Liver (tissue), 9 donors: ENCODE measurements around the gene HLA-DRB5. TPM values are rescaled to one million over a fixed set of nuclear protein-coding genes. Genes with fewer than 3 reads are reported as not detected.

Experiments
- DNase-seq: peaks from one replicate; pipeline ENCODE4 v3.0.0-alpha.2; 2017; ENCODE audit warnings: low spot score
- H3K27ac ChIP-seq, 2 donors: one replicate each; pipeline ENCODE4 v1.7.0; 2013; ENCODE audit warnings: inconsistent platforms in 2 of 2, low read length in 2 of 2, control low read depth in 1 of 2, low read depth in 1 of 2, mild to moderate bottlenecking in 1 of 2
- H3K27me3 ChIP-seq, 4 donors: one replicate each; pipeline versions ENCODE4 v1.6.1 to v1.7.0; 2013; ENCODE audit warnings: low read length in 3 of 4, inconsistent platforms in 1 of 4, mild to moderate bottlenecking in 1 of 4, moderate library complexity in 1 of 4; ENCODE audit not compliant: control insufficient read depth in 4 of 4, insufficient read depth in 4 of 4
- H3K36me3 ChIP-seq, 4 donors: one replicate each; pipeline versions ENCODE4 v1.6.1 to v1.7.0; 2013; ENCODE audit warnings: low read length in 3 of 4, mild to moderate bottlenecking in 3 of 4, low read depth in 1 of 4, moderate library complexity in 1 of 4; ENCODE audit not compliant: control insufficient read depth in 4 of 4, insufficient read depth in 3 of 4
- H3K4me1 ChIP-seq, 4 donors: one replicate each; pipeline versions ENCODE4 v1.6.1 to v1.7.0; 2013; ENCODE audit warnings: low read length in 3 of 4, mild to moderate bottlenecking in 3 of 4, moderate library complexity in 1 of 4; ENCODE audit not compliant: control insufficient read depth in 4 of 4, insufficient read depth in 4 of 4
- H3K4me3 ChIP-seq, 3 donors: one replicate each; pipeline versions ENCODE4 v1.6.1 to v1.7.0; 2013; ENCODE audit warnings: low read length in 3 of 3, control low read depth in 1 of 3, low read depth in 1 of 3, mild to moderate bottlenecking in 1 of 3
- H3K9ac ChIP-seq, 2 donors: one replicate each; pipeline ENCODE4 v1.7.0; 2013; ENCODE audit warnings: low read length in 2 of 2, mild to moderate bottlenecking in 2 of 2, moderate library complexity in 2 of 2, control low read depth in 1 of 2, low read depth in 1 of 2
- H3K9me3 ChIP-seq, 4 donors: one replicate each; pipeline versions ENCODE4 v1.6.1 to v1.7.0; 2013; ENCODE audit warnings: low read length in 3 of 4; ENCODE audit not compliant: control insufficient read depth in 4 of 4
- FOXA1 ChIP-seq: IDR thresholded peaks from 2 replicates; pipeline ENCODE4 v1.6.1; 2016; ENCODE audit warnings: antibody characterized with exemption
- FOXA2 ChIP-seq: IDR thresholded peaks from 2 replicates; pipeline ENCODE4 v1.6.1; 2016; ENCODE audit warnings: antibody characterized with exemption
- HNF4A ChIP-seq, 2 donors: conservative IDR thresholded peaks; 2 replicates each; pipeline ENCODE4 v1.6.1; 2016; ENCODE audit warnings: antibody characterized with exemption in 2 of 2, mild to moderate bottlenecking in 2 of 2
- HNF4G ChIP-seq: IDR thresholded peaks from 2 replicates; pipeline ENCODE4 v1.6.1; 2016; ENCODE audit warnings: antibody characterized with exemption
- JUND ChIP-seq, 2 donors: IDR thresholded peaks; 2 replicates each; pipeline ENCODE4 v1.6.1; 2016; ENCODE audit warnings: antibody characterized with exemption in 2 of 2
- RAD21 ChIP-seq, 2 donors: IDR thresholded peaks; 2 replicates each; pipeline ENCODE4 v1.6.1; 2016; ENCODE audit warnings: antibody characterized with exemption in 2 of 2, mild to moderate bottlenecking in 2 of 2
- RXRA ChIP-seq, 2 donors: IDR thresholded peaks; 2 replicates each; pipeline ENCODE4 v1.6.1; 2017 to 2018; ENCODE audit warnings: antibody characterized with exemption in 2 of 2, mild to moderate bottlenecking in 1 of 2
- SP1 ChIP-seq: IDR thresholded peaks from 2 replicates; pipeline ENCODE4 v1.6.1; 2018; ENCODE audit warnings: antibody characterized with exemption, mild to moderate bottlenecking
- TAF1 ChIP-seq: conservative IDR thresholded peaks from 2 replicates; pipeline ENCODE4 v1.6.1; 2016; ENCODE audit warnings: antibody characterized with exemption, mild to moderate bottlenecking
- YY1 ChIP-seq: IDR thresholded peaks from 2 replicates; pipeline ENCODE4 v1.6.1; 2016; ENCODE audit warnings: antibody characterized with exemption, mild to moderate bottlenecking
- WGBS: extraction: QIAGEN DNeasy Blood & Tissue Kit; methylation state at CpG from one replicate; pipeline ENCODE4 v1.1.7; 2013; 5-methylcytosine and 5-hydroxymethylcytosine counted together
- polyA plus RNA-seq, 2 donors: library from polyadenylated mRNA; stranded (reverse) in 1 of 2; unstranded in 1 of 2; fragments of 200-250 nt in 1 of 2; fragments of >200 nt in 1 of 2; fragmentation: Nextera tagmentation in 1 of 2; extraction: Ambion mirVana in 1 of 2; gene quantifications; one replicate each; pipeline versions ENCODE4 v1.2.1 to v1.2.3, GENCODE V29; 2013 to 2015
- total RNA-seq, 2 donors: library from RNA; depleted of rRNA; stranded (reverse); fragments of >200 nt; gene quantifications; one replicate each; pipeline ENCODE4 v1.2.3, GENCODE V29; 2014
- TF ChIP-seq, protein P1 (sequence below): IDR thresholded peaks from 2 replicates; pipeline ENCODE4 v1.6.1; 2016; ENCODE audit warnings: antibody characterized with exemption, mild to moderate bottlenecking
- TF ChIP-seq, protein P2 (sequence below): IDR thresholded peaks from 2 replicates; pipeline ENCODE4 v1.6.1; 2016; ENCODE audit warnings: antibody characterized with exemption
- TF ChIP-seq, protein P3 (sequence below): fragments of 150-350 bp; IDR thresholded peaks from 2 replicates; pipeline ENCODE4 v1.5.1; 2017; ENCODE audit warnings: improper control_type of control experiment, low read depth, low read length; ENCODE audit not compliant: missing input control
- TF ChIP-seq, protein P4 (sequence below): IDR thresholded peaks from 2 replicates; pipeline ENCODE4 v1.6.1; 2016; ENCODE audit warnings: antibody characterized with exemption
- donor health status: healthy.
- donor health status: healthy.
- donor health status: healthy.
- donor health status: healthy.
- donor health status: healthy.

Gene HLA-DRB5
- total and polyA plus RNA-seq, 4 donors = 0.36 to 42.9 (median 2.8) TPM

DNA sequence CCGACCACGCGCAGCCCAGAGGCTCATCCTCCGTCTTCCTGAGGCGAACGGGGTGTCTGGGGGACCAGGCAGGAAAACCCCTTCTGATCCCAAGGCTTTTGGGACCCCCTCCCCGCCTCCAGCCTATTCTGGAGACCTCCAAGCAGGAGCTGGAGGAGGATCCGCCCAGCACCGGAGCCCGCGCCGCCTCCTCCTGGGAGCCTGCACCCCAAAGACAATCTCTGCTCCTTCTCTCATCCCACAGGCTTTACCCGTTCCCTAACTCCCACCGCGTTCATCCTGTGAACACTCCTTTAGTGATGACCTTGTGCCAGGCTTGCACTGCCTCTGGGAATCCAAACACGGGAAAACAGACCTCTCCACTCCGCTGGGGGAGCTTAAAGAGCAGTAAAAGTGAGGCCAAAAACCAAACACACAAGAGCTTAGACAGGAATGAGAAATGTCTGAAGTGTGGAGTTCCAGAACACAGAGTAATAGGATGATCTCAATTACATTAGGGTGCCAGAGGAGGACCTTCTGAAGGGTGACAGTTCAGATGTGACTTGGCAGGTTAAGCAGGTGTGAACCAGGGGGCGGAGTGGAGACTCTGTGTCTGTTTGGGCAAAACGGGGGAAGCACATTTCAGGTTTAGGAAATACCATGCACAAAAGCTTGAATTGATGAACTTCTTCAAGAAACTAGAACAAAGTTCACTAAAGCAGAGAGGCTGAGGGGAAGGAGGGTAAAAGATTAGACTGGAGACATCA is 7.6 kb downstream of the HLA-DRB5 start:
- H3K9me3 ChIP-seq = no peaks in the 10 kb centered on the region
- H3K27me3 ChIP-seq = no peaks in the 10 kb centered on the region
- H3K36me3 ChIP-seq = no peaks in the 10 kb centered on the region
- DNase-seq = no peak
- TF ChIP-seq FOXA1 (no peak), RXRA (IDR thresholded peaks at IDR 0.05) (no peak), HNF4A (conservative IDR thresholded peaks at IDR 0.05) (no peak), TAF1 (no peak), JUND (IDR thresholded peaks at IDR 0.05) (no peak), HNF4G (no peak), RAD21 (IDR thresholded peaks at IDR 0.05) (no peak), YY1 (no peak), FOXA2 (no peak), SP1 (no peak)
- TF ChIP-seq, protein P1, sequence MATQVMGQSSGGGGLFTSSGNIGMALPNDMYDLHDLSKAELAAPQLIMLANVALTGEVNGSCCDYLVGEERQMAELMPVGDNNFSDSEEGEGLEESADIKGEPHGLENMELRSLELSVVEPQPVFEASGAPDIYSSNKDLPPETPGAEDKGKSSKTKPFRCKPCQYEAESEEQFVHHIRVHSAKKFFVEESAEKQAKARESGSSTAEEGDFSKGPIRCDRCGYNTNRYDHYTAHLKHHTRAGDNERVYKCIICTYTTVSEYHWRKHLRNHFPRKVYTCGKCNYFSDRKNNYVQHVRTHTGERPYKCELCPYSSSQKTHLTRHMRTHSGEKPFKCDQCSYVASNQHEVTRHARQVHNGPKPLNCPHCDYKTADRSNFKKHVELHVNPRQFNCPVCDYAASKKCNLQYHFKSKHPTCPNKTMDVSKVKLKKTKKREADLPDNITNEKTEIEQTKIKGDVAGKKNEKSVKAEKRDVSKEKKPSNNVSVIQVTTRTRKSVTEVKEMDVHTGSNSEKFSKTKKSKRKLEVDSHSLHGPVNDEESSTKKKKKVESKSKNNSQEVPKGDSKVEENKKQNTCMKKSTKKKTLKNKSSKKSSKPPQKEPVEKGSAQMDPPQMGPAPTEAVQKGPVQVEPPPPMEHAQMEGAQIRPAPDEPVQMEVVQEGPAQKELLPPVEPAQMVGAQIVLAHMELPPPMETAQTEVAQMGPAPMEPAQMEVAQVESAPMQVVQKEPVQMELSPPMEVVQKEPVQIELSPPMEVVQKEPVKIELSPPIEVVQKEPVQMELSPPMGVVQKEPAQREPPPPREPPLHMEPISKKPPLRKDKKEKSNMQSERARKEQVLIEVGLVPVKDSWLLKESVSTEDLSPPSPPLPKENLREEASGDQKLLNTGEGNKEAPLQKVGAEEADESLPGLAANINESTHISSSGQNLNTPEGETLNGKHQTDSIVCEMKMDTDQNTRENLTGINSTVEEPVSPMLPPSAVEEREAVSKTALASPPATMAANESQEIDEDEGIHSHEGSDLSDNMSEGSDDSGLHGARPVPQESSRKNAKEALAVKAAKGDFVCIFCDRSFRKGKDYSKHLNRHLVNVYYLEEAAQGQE = no peak
- TF ChIP-seq, protein P2, sequence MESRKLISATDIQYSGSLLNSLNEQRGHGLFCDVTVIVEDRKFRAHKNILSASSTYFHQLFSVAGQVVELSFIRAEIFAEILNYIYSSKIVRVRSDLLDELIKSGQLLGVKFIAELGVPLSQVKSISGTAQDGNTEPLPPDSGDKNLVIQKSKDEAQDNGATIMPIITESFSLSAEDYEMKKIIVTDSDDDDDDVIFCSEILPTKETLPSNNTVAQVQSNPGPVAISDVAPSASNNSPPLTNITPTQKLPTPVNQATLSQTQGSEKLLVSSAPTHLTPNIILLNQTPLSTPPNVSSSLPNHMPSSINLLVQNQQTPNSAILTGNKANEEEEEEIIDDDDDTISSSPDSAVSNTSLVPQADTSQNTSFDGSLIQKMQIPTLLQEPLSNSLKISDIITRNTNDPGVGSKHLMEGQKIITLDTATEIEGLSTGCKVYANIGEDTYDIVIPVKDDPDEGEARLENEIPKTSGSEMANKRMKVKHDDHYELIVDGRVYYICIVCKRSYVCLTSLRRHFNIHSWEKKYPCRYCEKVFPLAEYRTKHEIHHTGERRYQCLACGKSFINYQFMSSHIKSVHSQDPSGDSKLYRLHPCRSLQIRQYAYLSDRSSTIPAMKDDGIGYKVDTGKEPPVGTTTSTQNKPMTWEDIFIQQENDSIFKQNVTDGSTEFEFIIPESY = no peak
- TF ChIP-seq, protein P3, sequence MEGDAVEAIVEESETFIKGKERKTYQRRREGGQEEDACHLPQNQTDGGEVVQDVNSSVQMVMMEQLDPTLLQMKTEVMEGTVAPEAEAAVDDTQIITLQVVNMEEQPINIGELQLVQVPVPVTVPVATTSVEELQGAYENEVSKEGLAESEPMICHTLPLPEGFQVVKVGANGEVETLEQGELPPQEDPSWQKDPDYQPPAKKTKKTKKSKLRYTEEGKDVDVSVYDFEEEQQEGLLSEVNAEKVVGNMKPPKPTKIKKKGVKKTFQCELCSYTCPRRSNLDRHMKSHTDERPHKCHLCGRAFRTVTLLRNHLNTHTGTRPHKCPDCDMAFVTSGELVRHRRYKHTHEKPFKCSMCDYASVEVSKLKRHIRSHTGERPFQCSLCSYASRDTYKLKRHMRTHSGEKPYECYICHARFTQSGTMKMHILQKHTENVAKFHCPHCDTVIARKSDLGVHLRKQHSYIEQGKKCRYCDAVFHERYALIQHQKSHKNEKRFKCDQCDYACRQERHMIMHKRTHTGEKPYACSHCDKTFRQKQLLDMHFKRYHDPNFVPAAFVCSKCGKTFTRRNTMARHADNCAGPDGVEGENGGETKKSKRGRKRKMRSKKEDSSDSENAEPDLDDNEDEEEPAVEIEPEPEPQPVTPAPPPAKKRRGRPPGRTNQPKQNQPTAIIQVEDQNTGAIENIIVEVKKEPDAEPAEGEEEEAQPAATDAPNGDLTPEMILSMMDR = no peak
- TF ChIP-seq, protein P4, sequence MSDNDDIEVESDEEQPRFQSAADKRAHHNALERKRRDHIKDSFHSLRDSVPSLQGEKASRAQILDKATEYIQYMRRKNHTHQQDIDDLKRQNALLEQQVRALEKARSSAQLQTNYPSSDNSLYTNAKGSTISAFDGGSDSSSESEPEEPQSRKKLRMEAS = no peak
- no peaks in the 10 kb centered on the region for H3K4me1 ChIP-seq
- WGBS = no CpG with 5 or more reads among the region's 19 CpGs
- H3K4me3 ChIP-seq = no peak overlapping the region
- H3K9ac ChIP-seq = no peak overlapping the region
- H3K27ac ChIP-seq = no peak overlapping the region

DNA sequence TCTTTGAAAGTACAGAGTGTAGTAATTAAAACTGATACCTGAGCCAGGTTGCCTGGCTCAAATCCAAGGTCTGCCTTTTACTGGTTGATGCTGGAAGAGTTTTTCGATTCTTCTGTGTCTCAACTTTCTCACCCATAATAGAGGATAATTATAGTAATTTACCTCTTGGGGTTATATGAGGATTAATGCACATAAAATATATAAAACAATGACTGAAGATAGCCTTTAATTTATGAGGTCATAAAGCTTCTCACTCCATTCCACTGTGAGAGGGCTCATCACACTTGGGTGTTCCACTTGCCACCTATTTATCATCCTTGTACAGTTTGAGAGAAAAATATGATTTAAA is 10.2 kb downstream of the HLA-DRB5 start:
- no peak overlapping the region for H3K27ac ChIP-seq
- no peak for DNase-seq
- H3K4me1 ChIP-seq = no peaks in the 10 kb centered on the region
- no peaks in the 10 kb centered on the region for H3K36me3 ChIP-seq
- H3K9me3 ChIP-seq = no peaks in the 10 kb centered on the region
- no CpG with 5 or more reads among the region's 1 CpG for WGBS
- TF ChIP-seq JUND (IDR thresholded peaks at IDR 0.05) (no peak), HNF4G (no peak)
- no peaks in the 10 kb centered on the region for H3K27me3 ChIP-seq
- no peak overlapping the region for H3K4me3 ChIP-seq
- H3K9ac ChIP-seq = no peak overlapping the region
